ENCODE measurements around the gene CACNG3.

GRCh38 chr16:24319126-24319814, 63.1 kb downstream of the CACNG3 start:
- TF ChIP-seq GATA2 (IDR thresholded peaks at IDR 0.05; ENCODE audit: low read depth, low read length) (no peak), GATA3 (IDR thresholded peaks at IDR 0.05; ENCODE audit: low read depth, low read length) (no peak)

Data from SH-SY5Y (cell line).